Hematopoietic multipotent progenitor cell (in vitro differentiated cells): ENCODE results near the gene ZNF689. TPM values are rescaled to one million over a fixed set of nuclear protein-coding genes. Genes with fewer than 3 reads are reported as not detected.

Source experiments
- small RNA-seq: library from RNA; depleted of rRNA; stranded (forward); fragments of <200 nt; gene quantifications from one replicate; pipeline ENCODE3, GENCODE V24; 2012
- total RNA-seq: library from RNA; depleted of rRNA; stranded (reverse); fragments of >200 nt; gene quantifications from one replicate; pipeline ENCODE4 v1.2.3, GENCODE V29; 2012

The ZNF689 gene
- total RNA-seq, 1 donor = 16.4 TPM

Small RNA genes within 50 kb of the gene (small RNA-seq; reads per million reads assigned to genes)
- gene AC093249.1 = not detected
- gene AC093249.4 = not detected

Other genes with a start within 250 kb of the ZNF689 start
- 40.9 TPM for gene TBC1D10B, start 239.9 kb downstream of the ZNF689 start, total RNA-seq
- gene MYL11, start 235.6 kb downstream of the ZNF689 start, total RNA-seq = 9.2 TPM
- gene SEPTIN1, start 227.8 kb downstream of the ZNF689 start, total RNA-seq = 38.2 TPM
- 17.8 TPM for gene ZNF48, start 215.0 kb downstream of the ZNF689 start, total RNA-seq
- gene ZNF771, start 202.8 kb downstream of the ZNF689 start, total RNA-seq = 9.2 TPM
- gene DCTPP1, start 180.4 kb downstream of the ZNF689 start, total RNA-seq = 40.4 TPM
- gene SEPHS2, start 164.5 kb downstream of the ZNF689 start, total RNA-seq = 18.9 TPM
- gene ITGAL, start 137.6 kb downstream of the ZNF689 start, total RNA-seq = 29.4 TPM
- gene ZNF768, start 83.8 kb downstream of the ZNF689 start, total RNA-seq = 49.3 TPM
- gene ZNF747, start 75.5 kb downstream of the ZNF689 start, total RNA-seq = 20.7 TPM
- gene ZNF764, start 52.0 kb downstream of the ZNF689 start, total RNA-seq = 16.7 TPM
- gene ZNF688, start 38.7 kb downstream of the ZNF689 start, total RNA-seq = 12.1 TPM
- 15.3 TPM for gene ZNF785, start 24.7 kb downstream of the ZNF689 start, total RNA-seq
- 42.3 TPM for gene PRR14, start 40.6 kb upstream of the ZNF689 start, total RNA-seq
- 65.2 TPM for gene FBRS, start 48.0 kb upstream of the ZNF689 start, total RNA-seq
- gene SRCAP, start 88.8 kb upstream of the ZNF689 start, total RNA-seq = 30.4 TPM
- gene PHKG2, start 138.0 kb upstream of the ZNF689 start, total RNA-seq = 40.9 TPM
- 9.2 TPM for gene CFAP119, start 151.7 kb upstream of the ZNF689 start, total RNA-seq
- gene RNF40, start 151.9 kb upstream of the ZNF689 start, total RNA-seq = 98.0 TPM
- 18.0 TPM for gene ZNF629, start 176.8 kb upstream of the ZNF689 start, total RNA-seq